OCI-LY1 (cell line): ENCODE measurements around the gene DOCK2.

Source experiments
- H2AFZ ChIP-seq: fragments of 200-600 bp; sonication (generic), shearing (Covaris generic); 2 replicates; pipeline ENCODE4 v1.6.0; 2014; ENCODE audit warnings: antibody characterized with exemption, mild to moderate bottlenecking, low read length
- H3F3A ChIP-seq: fragments of 200-600 bp; sonication (generic), shearing (Covaris generic); 2 replicates; pipeline ENCODE4 v1.6.0; 2014; ENCODE audit warnings: mild to moderate bottlenecking, antibody characterized with exemption, low read length, moderate library complexity; ENCODE audit not compliant: insufficient read depth
- H3K27ac ChIP-seq: fragments of 200-600 bp; sonication (generic); 2 replicates; pipeline ENCODE4 v1.5.1; 2014; ENCODE audit warnings: low read length, mixed run types, mild to moderate bottlenecking, low read depth; ENCODE audit not compliant: poor library complexity, severe bottlenecking
- H3K27me3 ChIP-seq: fragments of 200-600 bp; sonication (generic); 2 replicates; pipeline ENCODE4 v1.6.0; 2014; ENCODE audit warnings: antibody characterized with exemption, mild to moderate bottlenecking, low read length, moderate library complexity; ENCODE audit not compliant: insufficient read depth
- H3K36me3 ChIP-seq: fragments of 200-600 bp; sonication (generic); 2 replicates; pipeline ENCODE4 v1.6.1; 2014; ENCODE audit warnings: mild to moderate bottlenecking, antibody characterized with exemption, low read length, moderate library complexity, mixed read lengths; ENCODE audit not compliant: insufficient read depth
- H3K4me1 ChIP-seq: fragments of 200-600 bp; sonication (generic); 2 replicates; pipeline ENCODE4 v1.5.1; 2014; ENCODE audit warnings: mild to moderate bottlenecking, low read length, moderate library complexity; ENCODE audit not compliant: insufficient read depth, severe bottlenecking
- H3K4me2 ChIP-seq: fragments of 200-600 bp; sonication (generic), shearing (Covaris generic); 2 replicates; pipeline ENCODE4 v1.6.1; 2014; ENCODE audit warnings: low read length
- H3K4me3 ChIP-seq: fragments of 200-600 bp; sonication (generic); 2 replicates; pipeline ENCODE4 v1.5.1; 2014; ENCODE audit warnings: low read length, low read depth, mild to moderate bottlenecking, mixed read lengths; ENCODE audit not compliant: poor library complexity, severe bottlenecking
- H3K79me2 ChIP-seq: fragments of 200-600 bp; shearing (Covaris generic); 2 replicates; pipeline ENCODE4 v1.6.1; 2016; ENCODE audit warnings: mixed run types, low read length, mixed read lengths; ENCODE audit not compliant: insufficient read depth
- H3K9ac ChIP-seq: fragments of 200-600 bp; sonication (generic), shearing (Covaris generic); 2 replicates; pipeline ENCODE4 v1.6.1; 2014; ENCODE audit warnings: mild to moderate bottlenecking, low read length, mixed read lengths
- H3K9me2 ChIP-seq: fragments of 200-600 bp; sonication (generic), shearing (Covaris generic); 2 replicates; pipeline ENCODE4 v1.6.1; 2014; ENCODE audit warnings: low read depth, mild to moderate bottlenecking, low read length, mixed read lengths
- H3K9me3 ChIP-seq: fragments of 200-600 bp; shearing (Covaris generic); 2 replicates; pipeline ENCODE4 v1.6.1; 2014; ENCODE audit warnings: low read length, mixed read lengths
- H4K20me1 ChIP-seq: fragments of 200-600 bp; sonication (generic), shearing (Covaris generic); 2 replicates; pipeline ENCODE4 v1.6.0; 2016; ENCODE audit warnings: mild to moderate bottlenecking, low read length; ENCODE audit not compliant: insufficient read depth
- EZH2 ChIP-seq: fragments of 200-600 bp; sonication (generic), shearing (Covaris generic); IDR thresholded peaks from 2 replicates; pipeline ENCODE4 v1.8.0; 2017; ENCODE audit warnings: borderline replicate concordance, mixed run types, mild to moderate bottlenecking, antibody characterized with exemption, low read length, moderate library complexity, mixed read lengths
- TF ChIP-seq, protein P1 (sequence below): fragments of 200-600 bp; sonication (generic), shearing (Covaris generic); IDR thresholded peaks from 2 replicates; pipeline ENCODE4 v1.5.1; 2017; ENCODE audit warnings: mild to moderate bottlenecking, antibody characterized with exemption, low read length, moderate library complexity, mixed read lengths

The DOCK2 gene

GRCh38 chr5:169826618-169827017 lies 189.5 kb downstream of the DOCK2 start:
- Histone ChIP-seq H4K20me1 (no peaks in the 10 kb centered on the region), H3K27ac (no peak overlapping the region), H3K27me3 (no peaks in the 10 kb centered on the region), H3K4me1 (no peaks in the 10 kb centered on the region), H2AFZ (no peak overlapping the region), H3K9me3 (no peaks in the 10 kb centered on the region), H3K9ac (no peak overlapping the region), H3F3A (no peaks in the 10 kb centered on the region), H3K79me2 (no peaks in the 10 kb centered on the region), H3K4me2 (no peak overlapping the region), H3K4me3 (no peak overlapping the region), H3K9me2 (no peaks in the 10 kb centered on the region), H3K36me3 (no peaks in the 10 kb centered on the region; the same call in 1 of the 2 replicates)
- TF ChIP-seq, protein P1, sequence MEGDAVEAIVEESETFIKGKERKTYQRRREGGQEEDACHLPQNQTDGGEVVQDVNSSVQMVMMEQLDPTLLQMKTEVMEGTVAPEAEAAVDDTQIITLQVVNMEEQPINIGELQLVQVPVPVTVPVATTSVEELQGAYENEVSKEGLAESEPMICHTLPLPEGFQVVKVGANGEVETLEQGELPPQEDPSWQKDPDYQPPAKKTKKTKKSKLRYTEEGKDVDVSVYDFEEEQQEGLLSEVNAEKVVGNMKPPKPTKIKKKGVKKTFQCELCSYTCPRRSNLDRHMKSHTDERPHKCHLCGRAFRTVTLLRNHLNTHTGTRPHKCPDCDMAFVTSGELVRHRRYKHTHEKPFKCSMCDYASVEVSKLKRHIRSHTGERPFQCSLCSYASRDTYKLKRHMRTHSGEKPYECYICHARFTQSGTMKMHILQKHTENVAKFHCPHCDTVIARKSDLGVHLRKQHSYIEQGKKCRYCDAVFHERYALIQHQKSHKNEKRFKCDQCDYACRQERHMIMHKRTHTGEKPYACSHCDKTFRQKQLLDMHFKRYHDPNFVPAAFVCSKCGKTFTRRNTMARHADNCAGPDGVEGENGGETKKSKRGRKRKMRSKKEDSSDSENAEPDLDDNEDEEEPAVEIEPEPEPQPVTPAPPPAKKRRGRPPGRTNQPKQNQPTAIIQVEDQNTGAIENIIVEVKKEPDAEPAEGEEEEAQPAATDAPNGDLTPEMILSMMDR, result peak; percentile 6; the same call in 1 of the 2 replicates
- no peak for TF ChIP-seq EZH2

DNA sequence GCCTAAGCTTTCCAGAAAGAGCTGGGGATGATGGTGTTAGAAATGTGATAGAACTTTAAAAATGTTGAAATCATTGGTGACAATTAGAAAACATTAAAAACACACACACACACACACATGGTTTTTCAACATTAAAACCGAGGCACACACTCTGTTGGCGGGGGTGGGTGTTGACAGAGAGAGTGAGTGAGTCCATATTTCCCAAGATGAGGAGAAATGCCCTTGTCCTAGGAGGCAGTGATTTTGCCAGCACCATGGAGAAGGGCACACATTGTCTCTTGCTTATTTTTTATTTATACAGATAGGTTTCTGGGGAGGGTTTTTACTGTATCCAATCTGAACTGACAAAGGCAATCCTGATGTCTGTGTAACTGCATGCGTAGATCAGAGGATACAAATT lies 190.7 kb downstream of the DOCK2 start:
- TF ChIP-seq EZH2, result no peak
- TF ChIP-seq, protein P1, result no peak
- Histone ChIP-seq H3K4me2 (no peak overlapping the region), H3K4me1 (no peaks in the 10 kb centered on the region), H3K9ac (no peak overlapping the region), H3K4me3 (no peak overlapping the region), H3K9me3 (no peaks in the 10 kb centered on the region), H4K20me1 (no peaks in the 10 kb centered on the region), H3F3A (no peaks in the 10 kb centered on the region), H3K36me3 (no peaks in the 10 kb centered on the region; the same call in 1 of the 2 replicates), H3K27ac (no peak overlapping the region), H3K9me2 (no peaks in the 10 kb centered on the region), H3K27me3 (no peaks in the 10 kb centered on the region), H3K79me2 (no peaks in the 10 kb centered on the region), H2AFZ (no peak overlapping the region)

DNA sequence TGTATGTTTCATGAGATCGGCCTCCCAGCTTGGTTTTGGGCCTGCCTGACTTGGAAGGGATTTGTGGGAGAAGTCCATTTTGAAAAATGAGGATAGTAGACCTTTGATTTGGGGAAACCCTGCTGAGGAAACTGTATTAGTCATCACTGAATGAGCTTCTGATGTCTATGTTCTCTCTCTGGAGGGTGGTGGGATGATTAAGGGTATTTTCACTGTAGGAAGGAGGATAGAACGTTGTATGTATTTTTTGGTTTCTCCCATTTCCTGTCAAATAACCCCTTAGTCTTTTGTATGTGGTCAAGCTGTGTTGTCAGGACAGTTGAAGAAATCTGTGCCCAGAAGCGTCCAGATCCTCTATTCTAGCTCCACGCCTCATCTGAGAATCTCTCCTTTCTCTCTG lies 191.3 kb downstream of the DOCK2 start:
- H2AFZ ChIP-seq, result no peak overlapping the region
- H3K9me3 ChIP-seq, result no peaks in the 10 kb centered on the region
- H3K27me3 ChIP-seq, result no peaks in the 10 kb centered on the region
- H3K4me1 ChIP-seq, result no peaks in the 10 kb centered on the region
- H4K20me1 ChIP-seq, result no peaks in the 10 kb centered on the region
- H3K4me3 ChIP-seq, result no peak overlapping the region
- H3K27ac ChIP-seq, result no peak overlapping the region
- H3K79me2 ChIP-seq, result no peaks in the 10 kb centered on the region
- no peak for TF ChIP-seq EZH2
- TF ChIP-seq, protein P1, result no peak
- peaks cover 3% of the 10 kb centered on the region; the same call in 1 of the 2 replicates for H3K36me3 ChIP-seq
- no peak overlapping the region for H3K9ac ChIP-seq
- no peaks in the 10 kb centered on the region for H3K9me2 ChIP-seq
- no peaks in the 10 kb centered on the region for H3F3A ChIP-seq
- H3K4me2 ChIP-seq, result no peak overlapping the region
